Astrocyte of the cerebellum (primary cell): Measurements from ENCODE around the gene ITGB3BP.
"Not testable (repeated sequence)": the region's sequence is repeated elsewhere in the genome, so short reads cannot be mapped to it uniquely, and the experiment has no call there.

Source experiments
- DNase-seq: peaks from one replicate; pipeline ENCODE4 v3.0.0-alpha.2; 2011; ENCODE audit warnings: low read depth
- H3K4me3 ChIP-seq: 2 replicates; pipeline ENCODE4 v1.5.1; 2011; ENCODE audit warnings: mild to moderate bottlenecking, low read depth, low read length, moderate library complexity
- in situ Hi-C: cut with HindIII; loops from 2 replicates; pipeline ENCODE4 v1.10.0; 2017; ENCODE audit warnings: low sequenced_read_pairs
- TF ChIP-seq, protein P1 (sequence below): IDR thresholded peaks from 2 replicates; pipeline ENCODE4 v1.5.1; 2012; ENCODE audit warnings: low read length, low read depth, moderate library complexity, mild to moderate bottlenecking; ENCODE audit errors: missing control alignments

ITGB3BP gene

DNA sequence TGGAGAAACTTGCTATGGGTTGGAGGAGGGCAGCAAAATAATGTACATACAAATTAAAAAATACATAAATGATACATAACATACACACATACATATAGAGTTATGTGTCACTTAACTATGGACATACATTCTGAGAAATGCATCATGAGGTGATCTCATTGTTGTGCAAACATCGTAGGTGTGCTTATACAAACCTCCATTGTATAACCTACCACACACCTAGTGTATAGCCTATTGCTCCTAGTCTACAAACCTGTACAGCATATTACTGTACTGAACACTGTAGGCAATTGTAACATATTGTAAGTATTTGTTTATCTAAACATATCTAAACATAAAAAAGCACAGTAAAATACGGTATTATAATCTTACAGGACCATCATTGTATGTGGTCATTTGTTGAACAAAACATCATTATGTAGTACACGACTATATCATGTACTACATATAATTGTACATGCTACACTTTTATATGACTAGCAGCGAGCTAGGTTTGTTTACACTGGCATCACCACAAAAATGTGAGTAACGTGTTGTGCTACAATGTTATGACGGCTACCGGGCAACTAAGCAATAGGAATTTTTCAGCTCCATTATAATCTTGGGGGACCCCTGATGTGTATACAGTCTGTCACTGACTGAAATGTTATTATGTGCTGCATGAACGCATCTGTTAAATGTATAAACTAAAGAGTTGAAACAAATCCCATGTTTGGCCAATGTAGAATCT lies 35.5 kb downstream of the ITGB3BP start:
- in situ Hi-C loops: no loop called here
- DNase-seq: peak; percentile 83
- TF ChIP-seq, protein P1, sequence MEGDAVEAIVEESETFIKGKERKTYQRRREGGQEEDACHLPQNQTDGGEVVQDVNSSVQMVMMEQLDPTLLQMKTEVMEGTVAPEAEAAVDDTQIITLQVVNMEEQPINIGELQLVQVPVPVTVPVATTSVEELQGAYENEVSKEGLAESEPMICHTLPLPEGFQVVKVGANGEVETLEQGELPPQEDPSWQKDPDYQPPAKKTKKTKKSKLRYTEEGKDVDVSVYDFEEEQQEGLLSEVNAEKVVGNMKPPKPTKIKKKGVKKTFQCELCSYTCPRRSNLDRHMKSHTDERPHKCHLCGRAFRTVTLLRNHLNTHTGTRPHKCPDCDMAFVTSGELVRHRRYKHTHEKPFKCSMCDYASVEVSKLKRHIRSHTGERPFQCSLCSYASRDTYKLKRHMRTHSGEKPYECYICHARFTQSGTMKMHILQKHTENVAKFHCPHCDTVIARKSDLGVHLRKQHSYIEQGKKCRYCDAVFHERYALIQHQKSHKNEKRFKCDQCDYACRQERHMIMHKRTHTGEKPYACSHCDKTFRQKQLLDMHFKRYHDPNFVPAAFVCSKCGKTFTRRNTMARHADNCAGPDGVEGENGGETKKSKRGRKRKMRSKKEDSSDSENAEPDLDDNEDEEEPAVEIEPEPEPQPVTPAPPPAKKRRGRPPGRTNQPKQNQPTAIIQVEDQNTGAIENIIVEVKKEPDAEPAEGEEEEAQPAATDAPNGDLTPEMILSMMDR: no peak
- H3K4me3 ChIP-seq: no peak overlapping the region

- no peak for DNase-seq
- in situ Hi-C loops: no loop called here
- TF ChIP-seq, protein P1: no peak
- no peak overlapping the region for H3K4me3 ChIP-seq
Observed at GRCh38 chr1:63486629-63487028, 36.4 kb downstream of the ITGB3BP start.

- no peak for DNase-seq
- in situ Hi-C loops: no loop called here
- no peak overlapping the region for H3K4me3 ChIP-seq
- TF ChIP-seq, protein P1: no peak
Observed at GRCh38 chr1:63480057-63480456, 43.0 kb downstream of the ITGB3BP start.

DNA sequence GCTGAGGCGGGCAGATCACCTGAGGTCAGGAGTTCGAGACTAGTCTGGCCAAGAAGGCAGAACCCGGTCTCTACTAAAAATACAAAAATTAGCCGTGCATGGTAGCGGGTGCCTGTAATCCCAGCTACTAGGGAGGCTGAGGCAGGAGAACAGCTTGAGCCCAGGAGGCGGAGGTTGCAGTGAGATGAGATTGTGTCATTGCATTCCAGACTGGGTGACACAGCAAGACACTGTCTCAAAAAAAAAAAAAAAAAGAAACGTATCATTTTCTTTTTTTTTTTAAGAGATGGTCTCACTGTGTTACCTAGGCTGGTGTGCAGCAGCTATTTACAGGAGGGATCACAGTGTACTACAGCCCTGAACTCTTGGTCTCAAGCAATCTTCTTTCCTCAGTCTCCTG lies 47.3 kb downstream of the ITGB3BP start:
- TF ChIP-seq, protein P1: no peak
- H3K4me3 ChIP-seq: no peak overlapping the region
- no peak for DNase-seq
- in situ Hi-C loops: no loop called here

DNA sequence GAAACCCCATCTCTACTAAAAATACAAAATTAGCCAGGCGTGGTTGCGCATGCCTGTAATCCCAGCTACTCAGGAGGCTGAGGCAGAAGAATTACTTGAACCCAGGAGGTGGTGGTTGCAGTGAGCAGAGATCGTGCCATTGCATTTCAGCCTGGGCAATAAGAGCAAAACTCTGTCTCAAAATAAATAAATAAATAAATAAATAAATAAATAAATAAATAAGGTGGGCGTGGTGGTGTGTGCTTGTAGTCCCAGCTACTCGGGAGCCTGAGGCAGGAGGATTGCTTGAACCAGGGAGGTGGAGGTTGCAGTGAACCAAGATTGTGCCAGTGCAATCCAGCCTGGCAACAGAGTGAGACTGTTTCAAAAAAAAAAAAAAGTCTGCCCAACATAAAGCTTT lies 54.3 kb downstream of the ITGB3BP start:
- H3K4me3 ChIP-seq, DNase-seq, in situ Hi-C loops: not testable (repeated sequence)

DNA sequence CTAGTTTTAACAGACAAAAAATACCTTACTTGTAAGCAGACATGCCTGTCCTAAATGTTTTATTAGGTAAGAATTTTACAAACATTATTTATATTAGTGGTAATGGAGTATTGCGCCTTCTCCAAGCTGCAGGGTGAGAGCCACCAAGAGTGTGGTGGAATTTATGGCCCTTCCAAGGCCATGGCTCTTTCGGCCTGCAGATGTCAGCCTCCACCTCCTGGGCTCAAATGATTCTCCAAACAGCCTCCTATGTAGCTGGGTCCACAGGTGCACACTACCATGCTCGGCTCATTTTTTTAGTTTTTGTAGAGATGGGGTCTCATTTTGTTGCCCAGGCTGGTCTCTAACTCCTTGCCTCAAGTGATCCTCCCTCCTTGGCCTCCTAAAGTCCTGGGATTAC lies 56.3 kb downstream of the ITGB3BP start:
- TF ChIP-seq, protein P1: no peak
- no peak for DNase-seq
- in situ Hi-C loops: no loop called here

DNA sequence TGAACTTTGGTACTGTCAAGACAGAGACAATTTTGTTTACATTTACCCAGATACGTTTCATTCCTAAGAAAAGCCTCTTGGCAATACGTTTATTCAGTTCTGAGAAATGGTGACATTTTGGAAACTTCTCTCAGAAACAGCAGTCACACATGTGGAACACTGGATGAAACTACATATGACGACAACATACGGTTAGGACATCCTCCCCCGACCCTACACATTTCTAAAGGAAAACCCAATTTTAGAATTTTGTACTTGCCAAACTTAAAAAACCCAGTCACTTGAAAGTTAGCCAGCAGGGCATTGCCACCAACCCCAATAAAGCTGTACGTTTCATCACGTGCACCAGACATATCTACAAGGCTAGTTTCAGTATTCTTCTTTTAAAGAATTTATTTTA lies 56.8 kb downstream of the ITGB3BP start:
- DNase-seq: no peak
- in situ Hi-C loops: no loop called here
- TF ChIP-seq, protein P1: no peak
- no peak overlapping the region for H3K4me3 ChIP-seq

More for the DNA sequence above, 56.3 kb downstream of the ITGB3BP start:
- no peak overlapping the region for H3K4me3 ChIP-seq
